Activated CD8-positive, alpha-beta memory T cell treated with anti-CD3 and anti-CD28 coated beads for 36 hours (primary cell): Measurements from ENCODE around the gene RPL18. TPM values are rescaled to one million over a fixed set of nuclear protein-coding genes. Genes with fewer than 3 reads are reported as not detected.

ENCODE experiments used
- CTCF ChIA-PET: fragments of 350-600 bp; sonication (Branson Sonifier 250); formaldehyde crosslinking; loops from one replicate; lab custom pipeline; 2021; ENCODE audit warnings: antibody characterized with exemption; lab: Charles Lee
- POLR2A ChIA-PET: fragments of 350-600 bp; sonication (Branson Sonifier 250); formaldehyde crosslinking; loops from one replicate; lab custom pipeline; 2021; ENCODE audit warnings: antibody characterized with exemption; lab: Charles Lee
- total RNA-seq, 2 experiments: library from RNA; stranded (reverse); gene quantifications; one replicate each; pipeline ENCODE4 v1.2.3, GENCODE V29; 2021

The RPL18 gene
- total RNA-seq, 2 experiments from 2014 or later, result 1,763 to 1,800 TPM

- ChIA-PET CTCF (interaction anchor here (0.7 to 1.9 kb wide), 5 partner anchors 9 to 315 kb away, joined by 3 to 8 read pairs (median 4); partner anchors contain the start of genes CA11, RPL18 and SPHK2), POLR2A (interaction anchor here (0.8 to 2.8 kb wide), 3 partner anchors 11 to 17 kb away, joined by 4 to 22 read pairs (median 4); partner anchors contain the start of genes CA11, RPL18 and SPHK2)
Measured at GRCh38 chr19:48634424-48635262, 15.7 kb upstream of the RPL18 start.

GRCh38 chr19:48634036-48634342, 15.0 kb upstream of the RPL18 start:
- CTCF ChIA-PET, result interaction anchor here (0.7 to 1.9 kb wide), 5 partner anchors 10 to 314 kb away, joined by 3 to 8 read pairs (median 4); partner anchors contain the start of genes CA11, RPL18 and SPHK2
- POLR2A ChIA-PET, result interaction anchor here (0.8 to 2.8 kb wide), 4 partner anchors 10 to 20 kb away, joined by 3 to 22 read pairs (median 4); partner anchors contain the start of genes CA11, RPL18 and SPHK2

GRCh38 chr19:48633148-48634035, 14.4 kb upstream of the RPL18 start:
- CTCF ChIA-PET, result interaction anchor here (0.7 to 1.9 kb wide), 5 partner anchors 10 to 314 kb away, joined by 3 to 8 read pairs (median 4); partner anchors contain the start of genes CA11, RPL18 and SPHK2
- POLR2A ChIA-PET, result interaction anchor here (0.8 to 2.8 kb wide), 4 partner anchors 10 to 19 kb away, joined by 3 to 22 read pairs (median 4); partner anchors contain the start of genes RPL18 and SPHK2

- CTCF ChIA-PET, result interaction anchor here (0.6 kb wide), 1 partner anchor 21 kb away, joined by 3 read pairs; no protein-coding TSS in a partner anchor
- POLR2A ChIA-PET, result interaction anchor here (1.4 to 2.8 kb wide), 2 partner anchors 9 to 15 kb away, joined by 5 to 22 read pairs; partner anchors contain the start of genes RPL18 and SPHK2
Measured at GRCh38 chr19:48632692-48633147, 13.7 kb upstream of the RPL18 start.

GRCh38 chr19:48632286-48632685, 13.3 kb upstream of the RPL18 start:
- CTCF ChIA-PET, result interaction anchor here (0.6 kb wide), 1 partner anchor 21 kb away, joined by 3 read pairs; no protein-coding TSS in a partner anchor

GRCh38 chr19:48631225-48631624, 12.2 kb upstream of the RPL18 start:
- ChIA-PET CTCF (interaction anchor here (1.4 kb wide), 1 partner anchor 14 kb away, joined by 5 read pairs; the partner anchor contains the start of gene CA11), POLR2A (interaction anchor here (0.6 kb wide), 3 partner anchors 15 to 221 kb away, joined by 3 read pairs; no protein-coding TSS in a partner anchor)

More at GRCh38 chr19:48632286-48632685, 13.3 kb upstream of the RPL18 start:
- POLR2A ChIA-PET, result interaction anchor here (1.4 to 2.8 kb wide), 2 partner anchors 9 to 15 kb away, joined by 5 to 22 read pairs; partner anchors contain the start of genes RPL18 and SPHK2

GRCh38 chr19:48630296-48631063, 11.5 kb upstream of the RPL18 start:
- ChIA-PET POLR2A (interaction anchor here (0.6 to 1.3 kb wide), 2 partner anchors 11 to 222 kb away, joined by 3 read pairs; partner anchors contain the start of genes RPL18 and SPHK2), CTCF (interaction anchor here (1.1 to 1.4 kb wide), 2 partner anchors 15 to 141 kb away, joined by 3 to 5 read pairs; partner anchors contain the start of gene CA11)

- CTCF ChIA-PET, result interaction anchor here (0.6 to 1.1 kb wide), 2 partner anchors 36 to 140 kb away, joined by 3 read pairs; no protein-coding TSS in a partner anchor
Measured at GRCh38 chr19:48629599-48630295, 10.8 kb upstream of the RPL18 start.

GRCh38 chr19:48629297-48629598, 10.3 kb upstream of the RPL18 start:
- ChIA-PET CTCF (interaction anchor here (0.6 to 1.1 kb wide), 2 partner anchors 140 to 587 kb away, joined by 3 read pairs; no protein-coding TSS in a partner anchor), POLR2A (interaction anchor here (0.6 kb wide), 1 partner anchor 228 kb away, joined by 4 read pairs; no protein-coding TSS in a partner anchor)

More at GRCh38 chr19:48629599-48630295, 10.8 kb upstream of the RPL18 start:
- POLR2A ChIA-PET, result interaction anchor here (1.3 kb wide), 1 partner anchor 11 kb away, joined by 3 read pairs; the partner anchor contains the start of genes RPL18 and SPHK2

- POLR2A ChIA-PET, result interaction anchor here (0.6 kb wide), 2 partner anchors 228 to 733 kb away, joined by 4 read pairs; partner anchors contain the start of gene TEAD2
Measured at GRCh38 chr19:48628486-48629296, 9.7 kb upstream of the RPL18 start.

GRCh38 chr19:48627865-48628314, 8.9 kb upstream of the RPL18 start:
- POLR2A ChIA-PET, result interaction anchor here (0.6 kb wide), 1 partner anchor 734 kb away, joined by 4 read pairs; the partner anchor contains the start of gene TEAD2
- CTCF ChIA-PET, result no interaction called here

More at GRCh38 chr19:48628486-48629296, 9.7 kb upstream of the RPL18 start:
- CTCF ChIA-PET, result interaction anchor here (0.6 kb wide), 1 partner anchor 588 kb away, joined by 3 read pairs; no protein-coding TSS in a partner anchor

- CTCF ChIA-PET, result no interaction called here
- POLR2A ChIA-PET, result no interaction called here
Measured at GRCh38 chr19:48627201-48627864, 8.4 kb upstream of the RPL18 start.

GRCh38 chr19:48625891-48626327, 6.9 kb upstream of the RPL18 start:
- CTCF ChIA-PET, result no interaction called here
- POLR2A ChIA-PET, result no interaction called here

- ChIA-PET POLR2A (no interaction called here), CTCF (no interaction called here)
Measured at GRCh38 chr19:48624791-48625723, 6.1 kb upstream of the RPL18 start.
